Kasumi-1 (cell line): ENCODE data around the gene MAZ.
"Not testable (repeated sequence)": the region's sequence is repeated elsewhere in the genome, so short reads cannot be mapped to it uniquely, and the experiment has no call there.

Experiments used
- DNase-seq, 2 experiments: peaks; one replicate each; lab custom pipeline; 2025; lab: John Stamatoyannopoulos, UW

The MAZ gene

DNA sequence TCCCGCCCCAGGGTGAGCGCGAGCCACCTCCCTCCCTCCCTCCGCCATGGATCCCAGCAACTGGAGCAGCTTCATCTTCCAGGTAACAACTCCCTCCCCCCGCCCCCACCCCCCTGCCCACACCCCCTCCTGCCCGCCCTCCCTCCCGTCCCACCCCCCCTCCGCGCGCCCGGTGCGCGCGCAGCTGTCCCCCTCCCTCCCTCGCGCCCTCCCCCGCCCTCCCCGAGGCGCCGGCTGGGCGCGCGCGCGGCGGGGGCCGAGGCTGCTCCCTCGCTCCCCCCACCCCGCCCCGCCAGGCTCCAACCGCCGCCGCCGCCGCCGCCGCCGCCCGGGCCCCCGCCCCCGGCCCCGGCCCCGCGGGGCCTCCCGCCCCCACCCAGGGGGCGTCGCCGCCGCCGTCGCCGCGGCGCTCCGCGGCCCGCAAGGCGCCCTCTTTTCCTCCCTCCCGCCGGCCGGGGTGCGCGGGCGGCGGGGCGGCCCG is at the start of gene MAZ:
TSS of gene MAZ (plus strand) at position 431 of the 481 bp plus-strand sequence. CDS start 173 bp downstream, outside the sequence.
- peak in 1 of 2 experiments; percentile 67 for DNase-seq

DNA sequence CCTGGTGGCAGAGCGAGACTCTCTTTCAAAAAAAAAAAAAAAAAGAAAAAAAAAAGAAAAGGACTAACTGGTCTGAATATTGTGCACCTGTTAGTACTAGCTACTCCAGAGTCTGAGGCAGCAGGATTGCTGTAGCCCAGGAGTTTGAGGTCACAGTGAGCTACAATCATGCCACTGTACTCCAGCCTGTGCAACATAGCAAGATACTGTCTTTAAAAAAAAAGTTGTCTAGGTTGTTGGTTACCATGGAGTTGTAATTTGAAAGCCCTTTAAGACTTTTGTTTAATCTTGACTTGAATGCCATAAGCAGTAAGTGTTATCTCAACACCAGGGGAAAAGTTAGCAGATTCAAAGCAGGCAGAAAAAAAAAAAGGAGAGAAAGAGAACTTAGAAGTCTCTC is 49.7 kb upstream of the MAZ start:
- no peak for DNase-seq

DNA sequence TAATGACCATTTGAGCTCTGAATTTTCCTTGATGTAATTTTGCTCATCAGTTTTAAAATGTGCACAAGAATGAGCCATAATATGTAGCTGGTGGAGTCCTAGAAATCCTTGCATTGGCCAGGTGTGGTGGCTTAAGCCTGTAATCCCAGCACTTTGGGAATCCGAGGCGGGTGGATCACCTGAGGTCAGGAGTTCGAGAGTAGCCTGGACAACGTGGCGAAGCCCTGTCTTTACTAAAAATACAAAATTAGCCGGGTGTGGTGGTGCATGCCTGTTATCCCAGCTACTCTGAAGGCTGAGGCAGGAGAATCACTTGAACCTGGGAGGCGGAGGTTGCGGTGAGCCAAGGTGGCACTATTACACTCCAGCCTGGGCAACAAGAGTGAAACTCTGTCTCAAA is 49.2 kb upstream of the MAZ start:
- not testable (repeated sequence) for DNase-seq

DNA sequence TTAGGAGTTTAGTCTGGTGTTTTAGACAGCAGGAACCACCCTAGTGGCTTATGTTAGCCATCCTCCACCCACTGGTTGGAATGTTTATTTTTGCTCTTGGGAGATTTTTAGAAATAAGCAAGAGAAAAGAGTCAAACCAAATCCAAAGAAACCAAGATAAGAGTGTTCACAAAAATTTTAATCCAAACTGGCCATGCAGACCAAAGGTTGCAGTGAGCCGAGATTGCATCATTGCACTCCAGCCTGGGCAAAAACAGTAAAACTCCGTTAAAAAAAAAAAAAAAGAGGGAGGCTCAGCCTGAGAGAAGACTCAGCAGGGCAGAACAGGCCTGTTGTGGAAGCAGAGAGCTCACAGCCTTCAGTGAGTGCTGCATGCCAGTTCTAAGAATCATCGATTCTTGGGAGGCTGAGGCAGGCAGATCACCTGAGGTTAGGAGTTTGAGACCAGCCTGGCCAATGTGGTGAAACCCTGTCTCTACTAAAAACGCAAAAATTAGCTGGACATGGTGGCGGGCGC is 48.3 kb upstream of the MAZ start:
- no peak for DNase-seq

DNA sequence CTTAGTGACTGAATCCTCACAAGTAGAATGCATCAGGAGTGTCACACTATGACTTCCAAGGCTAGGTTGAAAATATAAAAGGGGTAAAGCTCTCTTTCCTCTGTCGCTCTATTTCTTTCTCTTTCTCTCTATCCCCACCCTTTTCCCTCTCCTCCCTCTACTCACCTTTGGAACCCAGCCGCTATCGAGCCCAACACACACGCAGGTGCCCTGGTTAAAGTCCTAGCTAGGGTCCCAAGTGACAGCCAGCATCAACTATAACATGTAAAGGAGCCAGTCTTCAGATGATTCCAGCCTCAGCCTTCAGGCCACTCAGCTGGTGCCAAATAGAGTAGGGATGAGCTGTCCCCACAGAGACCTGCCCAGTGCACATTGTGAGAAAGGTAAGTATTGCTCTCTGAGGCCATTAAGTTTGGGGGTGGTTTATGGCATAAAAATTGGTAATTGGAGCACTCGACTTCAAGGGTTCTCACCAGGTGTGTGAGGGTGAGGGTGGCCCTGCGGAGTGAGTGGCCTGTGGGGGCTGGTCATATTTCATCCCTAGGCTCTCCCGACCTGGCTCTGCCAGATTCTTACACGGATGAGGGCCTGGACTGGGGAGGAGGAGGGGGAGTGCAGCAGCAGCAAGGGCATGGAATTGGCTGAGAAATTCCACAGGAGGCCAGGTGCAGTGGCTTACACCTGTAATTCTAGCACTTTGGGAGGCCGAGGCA is 45.6 kb upstream of the MAZ start:
- no peak for DNase-seq

DNA sequence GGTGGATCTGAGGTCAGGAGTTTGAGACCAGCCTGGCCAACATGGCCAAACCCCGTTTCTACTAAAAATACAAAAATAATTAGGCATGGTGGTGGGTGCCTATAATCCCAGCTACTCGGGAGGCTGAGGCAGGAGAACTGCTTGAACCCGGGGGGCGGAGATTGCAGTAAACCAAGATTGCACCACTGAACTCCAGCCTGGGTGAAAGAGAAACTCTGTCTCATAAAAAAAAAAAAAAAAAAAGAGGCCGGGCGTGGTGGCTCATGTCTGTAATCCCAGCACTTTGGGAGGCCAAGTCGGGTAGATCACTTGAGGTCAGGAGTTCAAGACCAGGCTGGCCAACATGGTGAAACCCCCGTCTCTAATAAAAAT is 45.1 kb upstream of the MAZ start:
- DNase-seq, result not testable (repeated sequence)

DNA sequence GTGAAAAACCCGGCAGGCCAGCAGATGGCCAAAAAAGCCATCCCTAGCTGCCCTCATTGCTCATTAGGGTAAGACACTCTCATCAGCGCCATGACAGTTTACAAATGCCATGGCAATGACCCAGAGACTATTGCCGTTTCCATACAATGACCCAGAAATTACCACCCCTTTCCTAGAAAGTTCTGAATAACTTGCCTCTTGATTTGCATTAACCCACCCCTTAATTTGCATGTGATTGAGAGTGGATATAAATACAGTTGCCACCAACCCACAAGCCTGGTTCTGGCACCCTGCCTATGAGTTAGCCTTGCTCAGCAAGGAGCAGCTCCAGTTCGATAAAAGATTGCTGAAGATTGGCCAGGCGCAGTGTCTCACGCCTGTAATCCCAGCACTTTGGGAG is 44.4 kb upstream of the MAZ start:
- DNase-seq, result no peak

DNA sequence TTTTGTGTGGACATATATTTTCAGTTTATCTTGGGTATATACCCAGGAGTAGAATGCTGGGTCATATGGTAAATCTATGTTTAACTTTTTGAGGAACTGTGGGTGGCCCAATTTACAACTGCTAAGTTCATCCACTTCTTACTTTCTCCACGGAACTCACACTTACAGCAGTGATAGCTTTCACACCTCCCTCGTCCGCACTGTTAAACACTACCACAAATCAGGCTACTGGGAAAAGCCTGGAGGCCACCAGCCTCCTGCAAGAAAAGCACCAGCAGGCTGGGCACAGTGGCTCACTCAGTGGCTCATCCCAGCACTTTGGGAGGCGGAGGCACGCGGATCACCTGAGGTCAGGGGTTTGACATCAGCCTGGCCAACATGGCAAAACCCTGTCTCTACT is 43.0 kb upstream of the MAZ start:
- DNase-seq, result no peak

DNA sequence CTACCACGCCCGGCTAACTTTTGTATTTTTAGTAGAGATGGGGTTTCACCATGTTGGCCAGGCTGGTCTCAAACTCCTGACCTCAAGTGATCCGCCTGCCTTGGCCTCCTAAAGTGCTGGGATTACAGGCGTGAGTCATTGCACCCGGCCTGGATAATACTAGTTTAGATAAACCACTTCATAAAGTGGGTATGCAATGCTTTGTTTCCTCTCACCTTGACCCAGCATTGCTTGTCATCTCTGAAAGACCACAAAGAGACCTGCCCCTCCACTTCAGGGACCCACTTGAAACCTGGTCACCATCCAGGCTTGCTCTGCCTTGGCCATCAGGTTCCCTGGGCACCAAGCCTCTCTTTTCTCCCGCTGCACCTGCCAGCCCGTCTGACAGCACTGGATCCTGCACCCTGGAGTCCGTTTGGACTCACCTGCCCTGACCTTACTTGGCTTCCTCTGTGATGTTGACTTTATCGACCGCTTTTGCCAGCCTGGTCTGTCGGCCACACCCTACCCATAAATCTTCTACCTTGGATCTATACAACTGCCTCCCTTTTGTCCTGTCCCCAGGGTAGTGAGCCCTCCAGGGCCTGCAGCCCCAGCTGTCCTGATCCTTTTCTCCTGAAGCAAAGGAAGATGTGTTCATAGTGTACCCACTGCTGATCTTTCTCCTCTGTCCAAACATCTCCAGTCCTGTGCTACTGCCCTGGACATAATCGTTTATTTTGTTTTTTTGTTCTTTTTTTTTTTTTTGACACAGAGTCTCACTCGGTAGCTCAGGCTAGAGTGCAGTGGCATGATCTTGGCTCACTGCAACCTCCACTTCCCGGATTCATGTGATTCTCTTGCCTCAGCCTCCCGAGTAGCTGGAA is 40.9 kb upstream of the MAZ start:
- DNase-seq, result no peak

DNA sequence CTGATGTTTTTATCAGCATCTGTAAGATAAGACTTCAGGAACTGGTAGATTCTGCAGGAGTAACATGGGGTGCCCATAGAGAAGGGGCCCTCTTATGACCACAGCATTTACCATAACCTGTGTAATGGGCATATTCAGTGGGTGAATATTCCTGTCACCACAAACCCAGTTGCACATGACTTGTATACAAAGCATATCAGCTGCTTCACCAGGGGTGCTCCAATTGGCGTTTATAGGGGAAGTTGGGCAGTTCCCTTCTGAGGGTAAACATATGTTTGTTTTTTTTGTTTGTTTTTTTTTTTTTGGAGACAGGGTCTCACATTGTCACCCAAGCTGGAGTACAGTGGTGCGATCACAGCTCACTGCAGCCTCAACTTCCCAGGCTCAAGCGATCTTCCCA is 39.8 kb upstream of the MAZ start:
- no peak for DNase-seq

DNA sequence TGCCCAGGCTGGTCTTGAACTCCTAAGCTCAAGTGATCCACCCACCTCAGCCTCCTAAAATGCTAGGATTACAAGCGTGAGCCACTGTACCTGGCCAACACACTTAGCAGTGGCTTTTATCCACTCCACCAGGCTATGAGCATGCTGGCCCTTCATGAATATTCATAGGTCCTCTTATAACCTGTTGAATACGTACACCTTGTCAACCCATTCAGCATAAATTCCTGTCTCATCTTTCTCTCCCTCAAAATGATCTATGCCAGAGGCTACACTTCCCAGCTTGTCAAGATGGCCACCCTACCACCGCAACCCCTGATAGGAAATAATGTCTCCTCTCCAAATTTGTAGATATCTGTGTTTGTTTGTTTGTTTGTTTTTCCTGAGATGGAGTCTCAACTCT is 39.3 kb upstream of the MAZ start:
- DNase-seq, result no peak

DNA sequence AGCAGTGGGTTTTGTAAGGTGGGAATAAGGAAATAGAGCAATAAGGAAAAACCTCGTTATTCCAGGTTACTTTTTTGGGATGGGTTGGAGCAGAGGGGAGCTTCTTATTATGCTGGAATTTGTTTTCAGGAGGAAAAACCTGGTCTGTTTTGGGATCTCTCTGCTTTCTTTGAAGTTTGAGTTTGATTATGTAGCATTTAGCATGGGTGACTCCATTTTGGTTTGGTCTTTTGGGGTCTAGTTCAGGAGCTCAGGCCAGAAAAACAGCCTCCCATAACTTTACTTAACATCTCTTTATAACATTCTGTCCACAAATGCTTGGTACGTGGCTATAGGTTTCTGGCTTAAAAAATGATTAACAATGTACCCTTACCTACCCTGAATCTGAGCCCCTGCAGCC is 36.8 kb upstream of the MAZ start:
- no peak for DNase-seq

DNA sequence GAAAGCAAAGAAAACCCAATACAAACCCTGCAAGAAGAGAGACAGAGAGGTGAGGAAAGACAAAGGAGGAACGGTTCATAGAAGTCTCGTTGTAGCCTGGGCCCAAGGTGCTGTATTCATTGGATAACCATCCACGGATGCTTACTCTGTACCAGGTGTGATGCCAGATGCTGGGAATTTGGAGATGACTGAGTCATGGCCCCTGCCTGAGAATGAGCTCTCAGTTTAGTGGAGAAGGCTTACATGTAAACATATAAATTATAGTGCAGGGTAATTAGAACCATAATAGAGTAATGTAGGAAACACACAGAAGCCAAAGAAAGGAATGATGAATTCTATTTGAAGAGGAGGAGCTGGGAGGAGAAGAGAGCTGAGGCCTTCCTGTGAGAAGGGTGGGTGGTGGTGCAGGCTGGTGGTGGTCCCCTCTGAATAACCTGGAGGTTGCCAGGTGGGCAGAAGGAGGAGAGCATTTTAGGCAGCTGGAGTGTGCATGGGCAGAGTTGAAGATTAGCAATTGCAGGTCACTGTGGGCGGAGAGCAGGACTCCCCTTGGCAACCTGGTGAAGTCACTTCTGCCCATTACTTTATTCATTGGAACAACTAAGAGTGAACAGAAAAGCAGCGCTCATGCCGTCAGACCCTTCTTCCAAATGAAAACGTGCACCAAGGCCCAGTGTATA is 35.9 kb upstream of the MAZ start:
- no peak for DNase-seq

DNA sequence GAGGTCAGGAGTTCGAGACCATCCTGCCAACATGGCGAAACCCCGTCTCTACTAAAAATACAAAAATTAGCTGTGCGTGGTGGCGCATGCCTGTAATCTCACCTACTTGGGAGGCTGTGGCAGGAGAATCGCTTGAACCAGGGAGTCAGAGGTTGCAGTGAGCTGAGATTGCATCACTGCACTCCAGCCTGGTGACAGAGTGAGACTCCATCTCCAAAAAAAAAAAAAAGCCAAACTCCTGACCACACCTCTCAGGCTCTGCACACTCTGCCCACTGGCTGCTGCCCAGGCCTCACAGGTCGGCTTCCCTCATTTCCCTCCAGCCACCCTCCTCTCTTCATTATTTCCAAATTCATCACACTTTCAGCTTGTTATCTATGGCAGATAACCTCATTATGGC is 34.0 kb upstream of the MAZ start:
- not testable (repeated sequence) for DNase-seq

DNA sequence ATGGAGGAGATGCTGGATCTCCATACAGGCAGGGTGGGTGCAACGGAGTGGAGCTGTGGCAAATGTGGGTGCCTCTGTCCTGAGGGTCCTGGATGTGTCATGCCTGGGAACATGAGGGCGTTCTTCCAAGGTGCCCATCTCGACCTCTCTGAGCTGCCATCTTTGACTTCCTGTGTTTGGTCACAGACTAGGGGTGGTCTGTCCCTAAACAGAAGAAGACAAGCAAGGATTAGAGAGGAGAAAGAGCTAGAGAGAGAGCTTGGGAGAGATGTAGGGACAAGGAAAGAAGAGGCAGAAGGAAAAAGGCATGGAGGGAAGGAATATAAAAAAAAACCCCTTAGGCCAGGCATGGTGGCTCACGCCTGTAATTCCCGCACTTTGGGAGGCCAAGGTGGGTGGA is 31.6 kb upstream of the MAZ start:
- DNase-seq, result no peak

DNA sequence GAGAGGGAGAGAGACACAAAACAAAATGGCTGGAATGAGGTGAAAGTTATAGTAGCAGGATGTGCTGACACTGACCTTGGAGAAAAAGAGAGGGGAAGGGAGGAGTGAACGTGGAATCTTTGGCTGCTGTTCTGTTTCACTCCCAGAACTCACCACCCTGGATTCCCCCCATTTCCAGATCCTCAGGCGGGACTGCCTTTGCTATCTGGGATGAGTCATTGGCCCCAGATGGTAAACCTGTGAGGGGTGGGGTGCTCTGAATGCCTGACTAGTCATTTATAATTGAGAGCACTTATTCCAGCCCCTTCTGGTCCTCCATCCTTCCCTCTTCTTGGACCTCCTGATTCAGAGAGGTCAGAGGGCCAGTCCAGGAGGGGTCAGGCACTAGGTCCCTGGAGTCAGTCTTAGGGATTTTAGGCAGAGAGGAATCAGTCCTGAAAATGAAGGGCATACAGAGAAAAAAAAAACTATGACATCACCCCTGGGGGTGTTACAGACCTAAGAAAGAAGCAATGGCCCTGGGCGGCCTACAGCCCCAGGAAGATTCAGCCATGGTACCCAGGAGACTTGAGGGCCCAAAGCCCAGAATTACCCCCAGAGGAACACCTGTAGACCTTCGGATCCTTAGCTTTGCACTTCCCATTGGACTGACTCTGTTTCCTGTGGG is 30.5 kb upstream of the MAZ start:
- DNase-seq, result no peak

DNA sequence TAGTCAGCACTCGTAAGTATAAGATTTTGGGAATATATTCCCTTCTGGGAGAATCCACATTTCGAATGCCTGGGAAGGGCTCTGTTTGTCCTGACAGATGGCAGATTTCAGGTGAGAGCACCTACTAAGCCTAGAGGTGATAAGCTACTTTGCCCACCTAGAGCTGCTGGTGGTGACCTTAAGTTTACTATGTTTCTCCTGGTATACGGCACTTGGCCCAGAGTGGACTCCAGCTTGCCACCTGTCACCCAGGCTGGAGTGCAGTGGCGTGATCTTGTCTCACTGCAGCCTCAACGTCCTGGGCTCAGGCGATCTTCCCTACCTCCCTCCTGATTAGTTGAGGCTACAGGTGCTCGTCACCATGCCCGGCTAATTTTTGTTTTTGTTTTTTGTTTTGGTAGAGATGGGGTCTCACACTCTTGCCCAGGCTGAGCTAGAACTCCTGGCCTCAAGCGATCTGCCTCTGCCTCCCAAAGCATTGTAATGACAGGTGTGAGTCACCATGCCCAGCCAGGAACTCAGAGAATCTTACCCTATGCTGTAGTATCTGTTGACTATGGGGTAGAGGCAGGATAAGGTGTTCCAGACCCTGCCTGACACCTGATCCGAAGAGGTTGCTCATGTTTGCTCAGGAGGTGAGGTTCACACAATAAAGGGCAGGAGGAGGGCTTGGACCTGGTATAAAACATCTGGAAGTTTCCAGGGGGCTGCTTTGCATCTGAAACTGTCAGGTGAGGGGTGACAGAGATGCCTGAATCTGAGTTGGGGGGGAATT is 28.6 kb upstream of the MAZ start, which contains the start of gene ZG16:
TSS of gene ZG16 (plus strand) at position 681 of the 775 bp plus-strand sequence. CDS start 1,011 bp downstream, outside the sequence.
- DNase-seq, result no peak

DNA sequence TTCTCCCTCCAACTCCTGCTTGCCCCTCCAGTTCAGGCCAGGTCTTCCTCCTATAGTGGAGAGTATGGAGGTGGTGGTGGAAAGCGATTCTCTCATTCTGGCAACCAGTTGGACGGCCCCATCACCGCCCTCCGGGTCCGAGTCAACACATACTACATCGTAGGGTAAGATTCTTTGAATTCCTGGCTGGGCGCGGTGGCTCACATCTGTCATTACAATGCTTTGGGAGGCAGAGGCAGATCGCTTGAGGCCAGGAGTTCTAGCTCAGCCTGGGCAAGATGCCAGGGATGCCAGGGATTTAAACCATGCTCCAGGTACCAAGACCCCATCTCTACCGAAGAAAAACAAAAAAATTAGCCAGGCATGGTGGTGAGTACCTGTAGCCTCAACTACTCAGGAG is 26.9 kb upstream of the MAZ start:
- no peak for DNase-seq

DNA sequence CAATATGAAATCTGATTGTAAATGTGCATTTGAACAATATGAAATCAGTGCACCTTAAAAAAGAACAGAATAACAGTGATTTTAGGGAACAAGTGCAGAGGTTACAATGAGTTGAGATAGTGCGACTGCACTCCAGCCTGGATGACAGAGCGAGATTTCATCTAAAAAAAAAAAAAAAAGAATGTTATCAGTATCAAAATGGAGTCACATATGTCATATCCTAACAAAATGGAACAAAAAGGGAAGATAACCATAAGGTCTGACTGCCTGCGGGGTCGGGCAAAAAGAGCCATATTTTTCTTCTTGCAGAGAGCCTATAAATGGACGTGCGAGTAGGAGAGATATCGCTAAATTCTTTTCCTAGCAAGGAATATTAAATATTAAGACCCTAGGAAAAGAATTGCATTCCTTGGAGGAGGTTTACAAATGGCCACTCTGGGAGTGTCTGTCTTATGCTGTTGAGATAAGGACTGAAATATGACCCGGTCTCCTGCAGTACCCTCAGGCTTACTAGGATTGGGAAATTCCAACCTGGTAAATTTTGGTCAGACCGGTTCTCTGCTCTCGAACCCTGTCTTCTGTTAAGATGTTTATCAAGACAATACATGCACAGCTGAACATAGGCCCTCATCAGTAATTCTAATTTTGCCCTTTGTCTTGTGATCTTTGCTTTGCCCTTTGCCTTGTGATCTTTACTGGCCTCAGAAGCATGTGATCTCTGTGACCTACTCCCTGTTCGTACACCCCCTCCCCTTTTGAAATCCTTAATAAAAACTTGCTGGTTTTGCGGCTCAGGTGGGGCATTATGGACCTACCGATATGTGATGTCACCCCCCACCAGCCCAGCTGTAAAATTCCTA is 23.0 kb upstream of the MAZ start:
- not testable (repeated sequence) for DNase-seq

DNA sequence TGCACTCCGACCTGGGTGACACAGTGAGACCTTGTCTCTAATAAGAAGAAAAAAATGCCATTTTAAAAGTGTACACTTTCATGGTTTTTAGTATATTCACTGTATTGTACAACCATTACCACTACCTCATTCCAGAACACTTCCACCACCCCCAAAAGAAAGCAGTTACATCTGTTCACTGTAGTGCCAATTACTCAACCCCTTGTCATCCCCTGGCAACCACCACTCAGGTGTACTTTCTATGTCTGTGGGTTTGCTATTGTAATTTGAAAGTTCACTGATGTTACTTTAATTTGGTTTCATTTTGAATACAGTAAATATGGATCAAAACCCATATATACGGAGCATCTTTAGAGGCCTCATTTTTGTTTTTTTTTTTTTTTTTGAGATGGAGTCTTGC is 22.2 kb upstream of the MAZ start:
- DNase-seq, result no peak
